B cell (primary cell): Measurements from ENCODE around the gene CSNK2A2. TPM values are rescaled to one million over a fixed set of nuclear protein-coding genes. Genes with fewer than 3 reads are reported as not detected.

Experiments used
- ATAC-seq: fragments of 200-7000 bp; cut with Tn5 transposase; one replicate; pipeline ENCODE4 v1.10.0; 2021; ENCODE audit warnings: low read depth, mild to moderate bottlenecking, moderate number of reproducible peaks, moderate library complexity
- CTCF ChIA-PET: fragments of 350-600 bp; sonication (Branson Sonifier 250); formaldehyde crosslinking; loops from one replicate; lab custom pipeline; 2021; ENCODE audit warnings: antibody characterized with exemption, inconsistent platforms; lab: Charles Lee
- POLR2A ChIA-PET: fragments of 350-600 bp; sonication (Branson Sonifier 250); formaldehyde crosslinking; loops from one replicate; lab custom pipeline; 2021; ENCODE audit warnings: antibody characterized with exemption; lab: Charles Lee
- DNase-seq: peaks from one replicate; pipeline ENCODE4 v3.0.0; 2013
- H2AFZ ChIP-seq: 2 replicates; pipeline ENCODE4 v1.6.1; 2012; ENCODE audit warnings: mild to moderate bottlenecking, low read depth, low read length; ENCODE audit not compliant: insufficient read depth, poor library complexity, severe bottlenecking
- H3K27ac ChIP-seq, 2 donors: 1 replicate in 1 of 2; 2 replicates in 1 of 2; pipeline ENCODE4 v1.5.1; 2012 to 2013; ENCODE audit warnings: low read length in 2 of 2, mild to moderate bottlenecking in 2 of 2, moderate library complexity in 1 of 2
- H3K27me3 ChIP-seq, 4 experiments: fragments of 200-600 bp in 1 of 4; sonication (generic) in 1 of 4; replicated peaks in 1 of 4; 1 replicate in 2 of 4; 2 replicates in 2 of 4; pipeline versions ENCODE4 v1.6.1 to v1.7.0; 2013 to 2016; ENCODE audit warnings: low read length in 3 of 4, mild to moderate bottlenecking in 2 of 4, mixed read lengths in 1 of 4, moderate library complexity in 1 of 4; ENCODE audit not compliant: insufficient read depth in 4 of 4, control insufficient read depth in 3 of 4; ENCODE audit errors: control extremely low read depth in 1 of 4
- H3K36me3 ChIP-seq, 2 experiments: replicated peaks in 1 of 2; 1 replicate in 1 of 2; 2 replicates in 1 of 2; pipeline versions ENCODE4 v1.6.1 to v1.7.1; 2013; ENCODE audit warnings: low read length in 1 of 2; ENCODE audit not compliant: insufficient read depth in 2 of 2, control insufficient read depth in 1 of 2; ENCODE audit errors: control extremely low read depth in 1 of 2, extremely low read depth in 1 of 2
- H3K4me1 ChIP-seq, 2 donors: fragments of 200-600 bp in 1 of 2; sonication (generic) in 1 of 2; 1 replicate in 1 of 2; 2 replicates in 1 of 2; pipeline versions ENCODE4 v1.5.1 to v1.6.1; 2013 to 2017; ENCODE audit warnings: low read length in 2 of 2; ENCODE audit not compliant: control insufficient read depth in 2 of 2, insufficient read depth in 2 of 2
- H3K4me2 ChIP-seq: replicated peaks from 2 replicates; pipeline ENCODE3; 2012; ENCODE audit warnings: mild to moderate bottlenecking, low read depth, low read length; ENCODE audit not compliant: poor library complexity, severe bottlenecking
- H3K4me3 ChIP-seq, 5 experiments: fragments of 200-600 bp in 1 of 5; sonication (generic) in 1 of 5; 1 replicate in 3 of 5; 2 replicates in 2 of 5; pipeline versions ENCODE4 v1.5.1 to v1.7.0; 2011 to 2016; ENCODE audit warnings: low read length in 4 of 5, mild to moderate bottlenecking in 4 of 5, low read depth in 2 of 5, control low read depth in 1 of 5, moderate library complexity in 1 of 5; ENCODE audit not compliant: insufficient read depth in 1 of 5; ENCODE audit errors: control extremely low read depth in 1 of 5, extremely low read depth in 1 of 5
- H3K79me2 ChIP-seq: fragments of 200-600 bp; sonication (generic); one replicate; pipeline ENCODE4 v1.6.0; 2016; ENCODE audit warnings: low read length; ENCODE audit not compliant: control insufficient read depth, insufficient read depth
- H3K9ac ChIP-seq: fragments of 200-600 bp; sonication (generic); 2 replicates; pipeline ENCODE4 v1.6.1; 2017; ENCODE audit warnings: mild to moderate bottlenecking, low read length, moderate library complexity
- H3K9me3 ChIP-seq, 3 donors: one replicate each; pipeline versions ENCODE4 v1.6.1 to v1.7.1; 2013; ENCODE audit warnings: low read length in 2 of 3; ENCODE audit not compliant: control insufficient read depth in 2 of 3, insufficient read depth in 1 of 3; ENCODE audit errors: control extremely low read depth in 1 of 3
- H4K20me1 ChIP-seq: 2 replicates; pipeline ENCODE4 v1.6.0; 2012; ENCODE audit warnings: mild to moderate bottlenecking, low read length; ENCODE audit not compliant: insufficient read depth, control insufficient read depth, poor library complexity, severe bottlenecking
- H3K27ac Mint-ChIP-seq: one replicate; pipeline ENCODE4 v1.8.0; 2021; ENCODE audit warnings: mixed read lengths
- H3K27me3 Mint-ChIP-seq: one replicate; pipeline ENCODE4 v1.8.0; 2021; ENCODE audit warnings: mixed read lengths
- H3K4me1 Mint-ChIP-seq: one replicate; pipeline ENCODE4 v1.8.0; 2021; ENCODE audit warnings: mixed read lengths
- H3K4me3 Mint-ChIP-seq: one replicate; pipeline ENCODE4 v1.8.0; 2021; ENCODE audit warnings: mixed read lengths
- H3K9me3 Mint-ChIP-seq: one replicate; pipeline ENCODE4 v1.8.0; 2022; ENCODE audit warnings: mixed read lengths; ENCODE audit not compliant: insufficient read depth
- EZH2 ChIP-seq: IDR thresholded peaks from 2 replicates; pipeline ENCODE4 v1.6.1; 2012; ENCODE audit warnings: borderline replicate concordance, low read depth, mild to moderate bottlenecking, moderate library complexity, low read length; ENCODE audit not compliant: insufficient read depth, poor library complexity, severe bottlenecking
- WGBS: methylation state at CpG from one replicate; pipeline ENCODE4 v1.1.5; 2013; ENCODE audit warnings: missing lambda C conversion rate; ENCODE audit not compliant: insufficient coverage; 5-methylcytosine and 5-hydroxymethylcytosine counted together
- intact Hi-C: fragments of 100-400 bp; cut with micrococcal nuclease; formaldehyde crosslinking; loops from one replicate; pipeline ENCODE4 v1.10.0; 2022
- polyA plus RNA-seq: library from polyadenylated mRNA; depleted of rRNA; stranded (reverse); fragments of >200 nt; gene quantifications from 2 replicates; pipeline ENCODE4 v1.2.3, GENCODE V29; 2012
- total RNA-seq, 2 donors: library from RNA; stranded (reverse); fragments of 120-200 nt in 1 of 2; gene quantifications; 1 replicate in 1 of 2; 2 replicates in 1 of 2; pipeline versions ENCODE4 v1.2.3 to v1.2.4, GENCODE V29; 2013 to 2022
- TF ChIP-seq, protein P1 (sequence below): fragments of 200-600 bp; IDR thresholded peaks from one replicate; pipeline ENCODE4 v1.8.0; 2022; ENCODE audit warnings: antibody characterized with exemption, mild to moderate bottlenecking

The CSNK2A2 gene
- total and polyA plus RNA-seq, 2 donors (not counting 1 experiment from before 2014, with no cell fraction given): 21.3 to 69.4 TPM

DNA sequence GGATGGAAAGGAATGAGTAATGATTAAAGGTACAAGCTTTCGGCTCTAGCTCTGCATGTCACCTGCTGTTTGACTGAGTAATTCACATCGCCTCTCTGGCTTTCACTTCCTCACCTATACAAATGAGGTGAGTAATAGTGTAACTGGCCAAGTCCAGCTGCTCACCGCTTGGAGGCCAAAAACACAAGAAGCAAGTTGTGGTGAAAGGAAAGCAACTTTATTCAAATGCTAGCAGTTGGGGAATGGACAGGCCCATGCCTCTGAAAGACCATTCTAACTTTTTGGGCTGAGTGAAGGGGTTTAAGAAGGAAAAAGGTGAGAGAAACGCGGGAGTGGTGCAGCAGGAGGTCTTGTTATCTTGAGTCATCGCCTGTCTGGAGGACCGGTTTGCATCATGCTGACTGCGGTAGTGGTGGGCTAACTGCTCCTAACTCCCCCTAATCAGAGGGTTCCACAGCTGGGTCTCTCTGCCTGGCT, 45.7 kb upstream of the CSNK2A2 start:
- POLR2A ChIA-PET: interaction anchor here (0.9 kb wide), 1 partner anchor 243 kb away, joined by 3 read pairs; the partner anchor contains the start of gene USB1
- WGBS: 52% methylated on average over 4 of the region's 8 CpGs
- Mint-ChIP-seq H3K27me3 (peaks cover 11% of the 10 kb centered on the region), H3K27ac (peak overlapping the region; percentile 87), H3K4me1 (peaks cover 24% of the 10 kb centered on the region), H3K9me3 (no peaks in the 10 kb centered on the region), H3K4me3 (peak overlapping the region; percentile 64)
- TF ChIP-seq, protein P1, sequence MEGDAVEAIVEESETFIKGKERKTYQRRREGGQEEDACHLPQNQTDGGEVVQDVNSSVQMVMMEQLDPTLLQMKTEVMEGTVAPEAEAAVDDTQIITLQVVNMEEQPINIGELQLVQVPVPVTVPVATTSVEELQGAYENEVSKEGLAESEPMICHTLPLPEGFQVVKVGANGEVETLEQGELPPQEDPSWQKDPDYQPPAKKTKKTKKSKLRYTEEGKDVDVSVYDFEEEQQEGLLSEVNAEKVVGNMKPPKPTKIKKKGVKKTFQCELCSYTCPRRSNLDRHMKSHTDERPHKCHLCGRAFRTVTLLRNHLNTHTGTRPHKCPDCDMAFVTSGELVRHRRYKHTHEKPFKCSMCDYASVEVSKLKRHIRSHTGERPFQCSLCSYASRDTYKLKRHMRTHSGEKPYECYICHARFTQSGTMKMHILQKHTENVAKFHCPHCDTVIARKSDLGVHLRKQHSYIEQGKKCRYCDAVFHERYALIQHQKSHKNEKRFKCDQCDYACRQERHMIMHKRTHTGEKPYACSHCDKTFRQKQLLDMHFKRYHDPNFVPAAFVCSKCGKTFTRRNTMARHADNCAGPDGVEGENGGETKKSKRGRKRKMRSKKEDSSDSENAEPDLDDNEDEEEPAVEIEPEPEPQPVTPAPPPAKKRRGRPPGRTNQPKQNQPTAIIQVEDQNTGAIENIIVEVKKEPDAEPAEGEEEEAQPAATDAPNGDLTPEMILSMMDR: peak; percentile 22
- no peak for TF ChIP-seq EZH2
- Histone ChIP-seq H3K4me2 (peak overlapping the region; percentile 10), H3K79me2 (no peaks in the 10 kb centered on the region), H4K20me1 (no peaks in the 10 kb centered on the region), H3K4me3 (no peak overlapping the region), H3K36me3 (no peaks in the 10 kb centered on the region), H3K9ac (peak overlapping the region; percentile 2), H3K4me1 (peaks cover 12 to 17% of the 10 kb centered on the region in 2 donors), H3K27me3 (no peaks in the 10 kb centered on the region), H2AFZ (no peak overlapping the region), H3K27ac (peak overlapping the region in 1 of 2 donors; percentile 5), H3K9me3 (no peaks in the 10 kb centered on the region)
- CTCF ChIA-PET: interaction anchor here (0.6 to 1.7 kb wide), 4 partner anchors 44 to 720 kb away, joined by 4 to 7 read pairs (median 4); no protein-coding TSS in a partner anchor
- intact Hi-C loops: loop anchor here (1.0 to 10.0 kb wide), 3 partner anchors 149 to 699 kb away; partner anchors contain the start of genes ADGRG5 and GINS3
- DNase-seq (peak; percentile 80), ATAC-seq (peak; percentile 95)

DNA sequence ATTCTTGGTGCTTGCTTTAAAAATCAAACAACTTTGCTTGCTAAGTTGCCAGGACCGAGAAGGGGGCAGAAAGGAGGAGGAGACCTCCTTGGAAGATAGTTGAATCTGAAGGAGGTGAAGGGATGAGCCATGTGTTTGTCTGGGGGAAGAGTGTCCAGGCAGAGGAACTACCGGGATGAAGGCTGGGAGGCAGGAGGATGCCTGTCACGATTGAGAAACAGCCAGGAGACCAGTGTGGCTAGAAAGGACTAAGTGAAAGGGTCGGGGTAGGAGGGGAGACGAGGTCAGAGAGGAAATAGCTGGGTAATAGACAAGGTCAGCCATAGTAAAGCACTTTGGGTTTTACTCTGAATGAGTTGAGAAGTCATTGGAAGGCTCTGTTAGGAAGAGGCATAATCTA, 38.9 kb upstream of the CSNK2A2 start:
- ChIA-PET CTCF (no interaction called here), POLR2A (no interaction called here)
- Mint-ChIP-seq H3K9me3 (no peaks in the 10 kb centered on the region), H3K27ac (no peak overlapping the region), H3K4me1 (peaks cover 13% of the 10 kb centered on the region), H3K27me3 (peaks cover 31% of the 10 kb centered on the region), H3K4me3 (peak overlapping the region; percentile 89)
- DNase-seq (no peak), ATAC-seq (no peak)
- no peaks in the 10 kb centered on the region for H3K79me2 ChIP-seq
- no peaks in the 10 kb centered on the region for H3K9me3 ChIP-seq
- intact Hi-C loops: loop anchor here (1.0 kb wide), 1 partner anchor 12 kb away; a partner anchor contains a TSS
- H4K20me1 ChIP-seq: no peaks in the 10 kb centered on the region
- no peak overlapping the region for H3K4me3 ChIP-seq
- H3K4me1 ChIP-seq: peaks cover 11 to 13% of the 10 kb centered on the region in 2 donors
- no peak overlapping the region for H3K27ac ChIP-seq
- TF ChIP-seq EZH2: no peak
- TF ChIP-seq, protein P1: no peak
- H3K9ac ChIP-seq: no peak overlapping the region
- peak overlapping the region; percentile 97 for H2AFZ ChIP-seq
- H3K36me3 ChIP-seq: no peaks in the 10 kb centered on the region
- WGBS: 22% methylated on average over 4 of the region's 5 CpGs
- no peak overlapping the region for H3K4me2 ChIP-seq
- H3K27me3 ChIP-seq: peaks cover 0 to 21% (median 3%) of the 10 kb centered on the region in 4 experiments
